Measurements from ENCODE around the gene ABCA9. TPM values are rescaled to one million over a fixed set of nuclear protein-coding genes. Genes with fewer than 3 reads are reported as not detected.
"Not testable (repeated sequence)": the region's sequence is repeated elsewhere in the genome, so short reads cannot be mapped to it uniquely, and the experiment has no call there.

Gene ABCA9
- total and polyA plus RNA-seq, 2 experiments from 2014 or later, result not detected

- no peak for TF ChIP-seq ZNF462 (CRISPR knock-in tag; IDR thresholded peaks at IDR 0.05)
These were observed 116.2 kb downstream of the ABCA9 start (continued) for GRCh38 chr17:68944435-68945035.

GRCh38 chr17:68943812-68944182 is 116.9 kb downstream of the ABCA9 start:
- not testable (repeated sequence) for H3K79me2 ChIP-seq (replicated peaks; ENCODE audit: insufficient read depth); H3K36me3 ChIP-seq (ENCODE audit: insufficient read depth); H3K27me3 Mint-ChIP-seq (ENCODE audit: insufficient read depth, low read depth, poor library complexity); H3K9me3 Mint-ChIP-seq; H3K4me1 Mint-ChIP-seq; H3K4me3 ChIP-seq; H3F3A ChIP-seq (replicated peaks; ENCODE audit: low read depth); DNase-seq (ENCODE audit: low spot score); H2AFZ ChIP-seq; ATAC-seq; H3K9me2 ChIP-seq (ENCODE audit: insufficient read depth); H3K27ac Mint-ChIP-seq; H4K20me1 ChIP-seq (replicated peaks; ENCODE audit: insufficient read depth); H3K4me2 ChIP-seq; H3K4me1 ChIP-seq (ENCODE audit: insufficient read depth); H3K36me3 Mint-ChIP-seq (ENCODE audit: low read depth); H3K4me3 Mint-ChIP-seq; H3K27ac ChIP-seq (ENCODE audit: low read depth); H3K27me3 ChIP-seq (ENCODE audit: insufficient read depth)

- Mint-ChIP-seq H3K9me3 (0 out of 3 replicates have a peak, but pooled peaks cover 3% of the 10 kb centered on the region), H3K27me3 (ENCODE audit: insufficient read depth, low read depth, poor library complexity) (no peaks in the 10 kb centered on the region)
- ATAC-seq, result no peak
- TF ChIP-seq ZNF331 (CRISPR knock-in tag; IDR thresholded peaks at IDR 0.05; ENCODE audit: low read depth) (no peak), EZH2phosphoT487 (IDR thresholded peaks at IDR 0.05; ENCODE audit: unreplicated experiment) (no peak), JUNB (IDR thresholded peaks at IDR 0.05; ENCODE audit: unreplicated experiment) (no peak), REST (IDR thresholded peaks at IDR 0.05; ENCODE audit: unreplicated experiment) (no peak), EZH2 (IDR thresholded peaks at IDR 0.05; ENCODE audit: low read depth, unreplicated experiment) (no peak), POLR2AphosphoS5 (IDR thresholded peaks at IDR 0.05; ENCODE audit: low read depth) (no peak), ETS1 (IDR thresholded peaks at IDR 0.05) (no peak), ZNF114 (CRISPR knock-in tag; IDR thresholded peaks at IDR 0.05) (no peak)
These were observed 117.5 kb downstream of the ABCA9 start for GRCh38 chr17:68943123-68943811.

More at GRCh38 chr17:68943123-68943811, 117.5 kb downstream of the ABCA9 start:
- Mint-ChIP-seq H3K4me1 (no peaks in the 10 kb centered on the region), H3K36me3 (ENCODE audit: low read depth) (no peaks in the 10 kb centered on the region), H3K4me3 (no peak overlapping the region), H3K27ac (no peak overlapping the region)
- H3K4me2 ChIP-seq, result no peak overlapping the region
- H3K36me3 ChIP-seq (ENCODE audit: insufficient read depth), result no peaks in the 10 kb centered on the region
- H3F3A ChIP-seq (replicated peaks; ENCODE audit: low read depth), result no peaks in the 10 kb centered on the region
- H3K9me2 ChIP-seq (ENCODE audit: insufficient read depth), result no peaks in the 10 kb centered on the region
- no peak overlapping the region for H3K4me3 ChIP-seq
- no peaks in the 10 kb centered on the region for H3K4me1 ChIP-seq (ENCODE audit: insufficient read depth)
- no peak for DNase-seq (ENCODE audit: low spot score)
- H2AFZ ChIP-seq, result no peak overlapping the region
- H4K20me1 ChIP-seq (replicated peaks; ENCODE audit: insufficient read depth), result no peaks in the 10 kb centered on the region
- H3K79me2 ChIP-seq (replicated peaks; ENCODE audit: insufficient read depth), result no peaks in the 10 kb centered on the region
- no peak overlapping the region for H3K27ac ChIP-seq (ENCODE audit: low read depth)
- no peaks in the 10 kb centered on the region for H3K27me3 ChIP-seq (ENCODE audit: insufficient read depth)
